Left lung (tissue), 10 donors: ENCODE measurements around the gene EXD3. TPM values are rescaled to one million over a fixed set of nuclear protein-coding genes. Genes with fewer than 3 reads are reported as not detected.

Experiments used
- ATAC-seq: fragments of 200-7000 bp; cut with Tn5 transposase; one replicate; pipeline ENCODE4 v1.9.1; 2020; ENCODE audit warnings: moderate library complexity
- DNase-seq, 4 donors: peaks; one replicate each; pipeline ENCODE4 v3.0.0-alpha.2; 2013 to 2020
- H3K27ac ChIP-seq, 2 donors: fragments of 200-600 bp; sonication (generic) in 1 of 2; one replicate each; pipeline versions ENCODE4 v1.5.0 to v1.8.0; 2020 to 2021
- H3K27me3 ChIP-seq, 2 donors: fragments of 200-600 bp; sonication (generic) in 1 of 2; one replicate each; pipeline versions ENCODE4 v1.5.0 to v1.8.0; 2020 to 2021
- H3K36me3 ChIP-seq, 2 donors: fragments of 200-600 bp; sonication (generic) in 1 of 2; one replicate each; pipeline versions ENCODE4 v1.5.0 to v1.8.0; 2020 to 2021
- H3K4me1 ChIP-seq, 2 donors: fragments of 200-600 bp; one replicate each; pipeline ENCODE4 v1.8.0; 2021
- H3K4me3 ChIP-seq, 2 donors: fragments of 200-600 bp; sonication (generic) in 1 of 2; one replicate each; pipeline versions ENCODE4 v1.5.0 to v1.8.0; 2020 to 2021; ENCODE audit warnings: mild to moderate bottlenecking in 1 of 2
- H3K9me3 ChIP-seq, 2 donors: fragments of 200-600 bp; sonication (generic) in 1 of 2; one replicate each; pipeline versions ENCODE4 v1.5.0 to v1.8.0; 2020 to 2021
- intact Hi-C, 2 donors: fragments of 100-400 bp; cut with DNase I; formaldehyde crosslinking; loops; one replicate each; pipeline versions ENCODE4 v1.11.2 to v1.14.2; 2022
- polyA plus RNA-seq, 6 donors: library from polyadenylated mRNA; unstranded; fragments of 120-200 nt; gene quantifications; one replicate each; pipeline ENCODE4 v1.2.1, GENCODE V29; 2013; ENCODE audit not compliant: insufficient read length in 6 of 6
- total RNA-seq, 2 donors: library from RNA; stranded (reverse); fragmentation: NEBNext Ultra II Directional; extraction: Animal tissue kit (Norgen Biotek cat#: 25700); gene quantifications; one replicate each; pipeline ENCODE4 v1.2.1, GENCODE V29; 2021
- TF ChIP-seq, protein P1 (sequence below), 2 donors: fragments of 200-600 bp; sonication (generic) in 1 of 2; IDR thresholded peaks; one replicate each; pipeline versions ENCODE4 v1.5.0 to v1.8.0; 2021; ENCODE audit warnings: antibody characterized with exemption in 2 of 2
- donor health status: DM: no; HTN: yes; CAD: no.
- donor health status: DM: no; HTN: no; CAD: no.

Gene EXD3
- total and polyA plus RNA-seq, 8 donors: 13.2 to 21.8 (median 16.6) TPM

DNA sequence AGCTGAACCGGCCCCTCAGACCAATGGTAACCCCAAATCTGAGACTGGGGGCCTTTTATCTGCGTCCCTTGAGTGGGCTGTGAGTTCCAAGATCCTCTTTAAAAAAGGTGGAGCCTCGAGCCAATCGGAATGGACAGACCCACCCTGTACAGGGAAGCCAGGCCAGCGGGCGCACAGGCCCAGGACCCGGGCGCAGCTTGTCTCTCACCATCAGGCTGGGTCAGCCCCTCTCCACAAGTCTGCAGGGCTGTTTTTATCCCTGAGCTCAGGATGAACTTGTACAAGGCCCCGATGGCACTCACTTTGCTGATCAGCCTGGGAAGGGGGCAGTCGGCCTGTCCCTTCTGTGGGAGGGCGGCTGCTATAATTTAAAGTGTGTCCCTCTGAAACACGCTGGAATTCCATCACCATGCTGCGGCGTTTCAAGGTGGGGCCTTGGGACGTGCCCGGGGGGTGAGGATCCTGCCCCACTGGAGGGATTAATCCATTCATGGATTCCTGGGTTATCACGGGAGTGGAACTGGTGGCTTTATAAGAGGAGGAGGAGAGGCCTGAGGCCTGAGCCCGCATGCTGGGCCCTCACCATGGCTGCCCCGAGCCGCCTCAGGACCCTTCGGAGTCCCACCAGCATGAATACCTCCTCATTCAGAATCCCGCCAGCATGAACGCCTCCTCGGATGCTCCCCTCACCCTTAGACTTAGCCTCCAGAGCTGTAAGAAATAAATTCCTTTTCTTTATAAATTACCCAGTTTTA is 14.1 kb downstream of the EXD3 start:
- Histone ChIP-seq H3K27ac (no peak overlapping the region), H3K27me3 (peaks cover 0 to 38% of the 10 kb centered on the region in 2 donors), H3K4me1 (peaks cover 17 to 44% of the 10 kb centered on the region in 2 donors), H3K9me3 (no peaks in the 10 kb centered on the region), H3K4me3 (no peak overlapping the region), H3K36me3 (no peaks in the 10 kb centered on the region)
- intact Hi-C loops: loop anchor here in 1 of 2 donors (10.0 kb wide), 1 partner anchor 104 kb away; the partner anchor contains the start of gene NRARP
- ATAC-seq (no peak), DNase-seq (peak in 1 of 4 donors; percentile 63)
- TF ChIP-seq, protein P1, sequence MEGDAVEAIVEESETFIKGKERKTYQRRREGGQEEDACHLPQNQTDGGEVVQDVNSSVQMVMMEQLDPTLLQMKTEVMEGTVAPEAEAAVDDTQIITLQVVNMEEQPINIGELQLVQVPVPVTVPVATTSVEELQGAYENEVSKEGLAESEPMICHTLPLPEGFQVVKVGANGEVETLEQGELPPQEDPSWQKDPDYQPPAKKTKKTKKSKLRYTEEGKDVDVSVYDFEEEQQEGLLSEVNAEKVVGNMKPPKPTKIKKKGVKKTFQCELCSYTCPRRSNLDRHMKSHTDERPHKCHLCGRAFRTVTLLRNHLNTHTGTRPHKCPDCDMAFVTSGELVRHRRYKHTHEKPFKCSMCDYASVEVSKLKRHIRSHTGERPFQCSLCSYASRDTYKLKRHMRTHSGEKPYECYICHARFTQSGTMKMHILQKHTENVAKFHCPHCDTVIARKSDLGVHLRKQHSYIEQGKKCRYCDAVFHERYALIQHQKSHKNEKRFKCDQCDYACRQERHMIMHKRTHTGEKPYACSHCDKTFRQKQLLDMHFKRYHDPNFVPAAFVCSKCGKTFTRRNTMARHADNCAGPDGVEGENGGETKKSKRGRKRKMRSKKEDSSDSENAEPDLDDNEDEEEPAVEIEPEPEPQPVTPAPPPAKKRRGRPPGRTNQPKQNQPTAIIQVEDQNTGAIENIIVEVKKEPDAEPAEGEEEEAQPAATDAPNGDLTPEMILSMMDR (IDR thresholded peaks at IDR 0.05): no peak

DNA sequence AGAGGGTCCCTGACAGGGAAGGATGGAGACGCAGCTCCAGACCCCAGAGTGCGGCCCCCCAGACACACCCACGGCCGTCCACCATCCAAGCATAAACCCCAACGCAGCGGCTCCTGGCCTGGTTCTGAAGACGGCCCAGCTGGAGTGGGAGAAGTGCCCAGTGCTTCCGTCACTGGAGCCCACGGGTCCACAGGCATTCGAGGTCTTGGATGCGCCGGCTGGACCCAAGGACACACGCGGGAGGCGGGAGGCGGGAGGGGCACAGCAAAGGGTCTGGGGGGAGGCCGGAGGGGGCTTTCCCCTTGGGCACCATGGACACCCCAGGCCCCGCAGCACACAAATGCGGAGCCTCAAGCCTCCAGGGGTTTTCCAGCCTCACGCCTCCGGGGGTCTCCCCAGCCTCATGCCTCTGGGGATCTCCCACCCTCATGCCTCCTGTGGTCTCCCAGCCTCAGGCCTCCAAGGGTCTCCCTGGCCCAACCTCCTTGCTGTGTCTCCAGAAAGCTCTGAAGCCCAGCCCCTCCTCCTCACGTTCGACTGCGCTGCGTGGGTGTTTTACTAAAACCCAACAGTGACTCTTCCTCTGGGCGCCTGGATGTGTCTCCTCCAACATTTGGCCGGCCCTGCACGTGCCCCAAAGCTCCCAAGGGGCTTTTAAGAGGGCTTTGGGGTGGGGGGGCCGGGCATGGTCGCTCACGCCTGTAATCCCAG is 15.2 kb downstream of the EXD3 start:
- Histone ChIP-seq H3K4me3 (peak overlapping the region in 1 of 2 donors; percentile 15), H3K27ac (peak overlapping the region in 1 of 2 donors; percentile 55)

DNA sequence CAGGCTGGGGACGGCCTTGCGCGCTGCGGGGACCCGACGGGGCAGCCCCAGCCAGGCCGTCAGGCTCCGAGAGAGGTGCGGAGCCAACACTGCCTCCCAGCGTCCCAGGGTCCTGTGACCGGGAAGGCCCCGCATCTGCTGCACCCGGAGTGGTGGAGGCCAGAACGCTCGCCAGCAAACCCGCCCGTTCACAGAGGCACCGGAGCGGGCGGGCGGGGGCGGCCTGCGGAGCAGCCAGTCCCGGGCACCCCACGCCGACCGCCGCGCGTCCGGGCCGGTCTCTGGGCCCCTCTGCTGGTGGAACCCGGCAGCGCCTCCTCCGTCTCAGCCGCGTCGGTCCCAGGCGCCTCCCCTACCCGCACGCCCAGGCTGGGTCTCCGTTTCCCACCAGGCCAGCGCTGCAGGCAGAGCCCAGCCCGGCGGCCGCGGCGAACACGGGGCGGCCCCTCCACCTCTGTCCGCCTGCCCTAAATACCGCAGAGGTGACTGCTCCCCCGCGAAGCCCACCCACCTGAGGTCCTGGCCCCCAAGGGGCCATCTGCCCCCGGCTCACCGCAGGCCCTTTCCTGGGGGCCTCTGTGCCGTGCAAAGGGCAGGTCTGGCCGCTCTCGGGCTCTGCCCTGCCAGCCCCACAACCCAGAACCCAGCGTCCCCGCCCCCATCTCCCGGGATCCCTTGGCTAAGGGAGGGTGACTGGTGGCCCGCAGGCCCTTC is 15.9 kb downstream of the EXD3 start:
- ATAC-seq (peak; percentile 92), DNase-seq (peak in 2 of 4 donors; percentile 69 to 88)
- H3K27ac ChIP-seq: peak overlapping the region in 1 of 2 donors; percentile 55
- H3K4me1 ChIP-seq: peaks cover 14 to 40% of the 10 kb centered on the region in 2 donors
- peak overlapping the region; percentile 15 to 30 for H3K4me3 ChIP-seq
- no peaks in the 10 kb centered on the region for H3K9me3 ChIP-seq
- H3K36me3 ChIP-seq: no peaks in the 10 kb centered on the region
- TF ChIP-seq, protein P1 (IDR thresholded peaks at IDR 0.05): peak; percentile 74 to 83
- intact Hi-C loops: loop anchor here in 1 of 2 donors (10.0 kb wide), 1 partner anchor 102 kb away; the partner anchor contains the start of gene NRARP
- peaks cover 0 to 37% of the 10 kb centered on the region in 2 donors for H3K27me3 ChIP-seq

More for the DNA sequence above, 15.2 kb downstream of the EXD3 start:
- H3K4me1 ChIP-seq: peaks cover 17 to 44% of the 10 kb centered on the region in 2 donors
- intact Hi-C loops: loop anchor here in 1 of 2 donors (10.0 kb wide), 1 partner anchor 103 kb away; the partner anchor contains the start of gene NRARP
- peaks cover 0 to 38% of the 10 kb centered on the region in 2 donors for H3K27me3 ChIP-seq
- TF ChIP-seq, protein P1 (IDR thresholded peaks at IDR 0.05): no peak
- no peaks in the 10 kb centered on the region for H3K9me3 ChIP-seq
- DNase-seq (peak in 1 of 4 donors; percentile 67), ATAC-seq (no peak)
- H3K36me3 ChIP-seq: no peaks in the 10 kb centered on the region

DNA sequence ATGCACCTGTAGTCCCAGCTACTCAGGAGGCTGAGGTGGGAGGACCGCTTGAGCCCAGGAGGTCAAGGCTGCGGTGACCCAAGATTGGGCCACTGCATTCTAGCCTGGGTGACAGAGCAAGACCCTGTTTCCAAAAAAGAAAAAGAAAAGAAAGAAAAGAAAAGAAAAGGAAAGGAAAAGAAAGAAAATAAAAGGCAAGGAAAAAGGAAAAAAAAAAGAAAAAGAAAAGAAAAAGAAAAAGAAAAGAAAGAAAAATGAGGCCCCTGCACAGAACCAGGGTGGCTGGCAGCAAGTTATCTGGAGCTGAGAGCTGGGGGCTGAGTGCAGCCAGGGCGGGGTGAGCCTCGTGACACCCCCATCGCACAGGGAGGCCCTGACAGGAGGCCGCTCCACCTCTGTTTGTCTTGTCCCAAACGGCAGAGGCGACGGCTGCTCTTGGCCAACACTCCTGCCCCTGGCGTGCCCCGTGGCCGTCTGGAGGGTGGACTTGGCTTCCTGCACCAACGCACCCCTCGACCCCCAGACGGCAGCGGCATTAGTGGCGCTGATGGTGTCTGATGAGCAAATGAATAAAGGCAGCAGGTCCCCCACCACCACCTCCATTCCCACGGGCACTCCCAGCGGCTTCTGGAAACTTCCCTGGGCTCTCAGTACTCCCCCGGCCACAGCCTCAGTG is 16.7 kb downstream of the EXD3 start:
- peak overlapping the region in 1 of 2 donors; percentile 55 for H3K27ac ChIP-seq
- H3K4me1 ChIP-seq: peaks cover 11 to 33% of the 10 kb centered on the region in 2 donors
- H3K27me3 ChIP-seq: peaks cover 0 to 30% of the 10 kb centered on the region in 2 donors
- peak overlapping the region; percentile 15 to 30 for H3K4me3 ChIP-seq
- no peaks in the 10 kb centered on the region for H3K36me3 ChIP-seq
- DNase-seq (peak in 1 of 4 donors; percentile 77), ATAC-seq (no peak)
- intact Hi-C loops: loop anchor here in 1 of 2 donors (10.0 kb wide), 1 partner anchor 101 kb away; the partner anchor contains the start of gene NRARP
- no peaks in the 10 kb centered on the region for H3K9me3 ChIP-seq
- TF ChIP-seq, protein P1 (IDR thresholded peaks at IDR 0.05): no peak
